LHCN-M2 (cell line): ENCODE data around the gene ATM. TPM values are rescaled to one million over a fixed set of nuclear protein-coding genes. Genes with fewer than 3 reads are reported as not detected.
"Not testable (repeated sequence)": the region's sequence is repeated elsewhere in the genome, so short reads cannot be mapped to it uniquely, and the experiment has no call there.

Experiments
- DNase-seq: peaks from one replicate; pipeline ENCODE4 v3.0.0-alpha.2; 2012; ENCODE audit warnings: low read depth
- total RNA-seq: library from RNA; depleted of rRNA; stranded (reverse); fragments of >200 nt; gene quantifications from 2 replicates; pipeline ENCODE4 v1.2.3, GENCODE V29; 2014

ATM gene
- total RNA-seq, 1 experiment from 2014 or later = 47.9 TPM

- no peak for DNase-seq
Measured at GRCh38 chr11:108220721-108221336, 2.0 kb upstream of the ATM start.

- DNase-seq = no peak
Measured at GRCh38 chr11:108221371-108221770, 1.5 kb upstream of the ATM start.

DNA sequence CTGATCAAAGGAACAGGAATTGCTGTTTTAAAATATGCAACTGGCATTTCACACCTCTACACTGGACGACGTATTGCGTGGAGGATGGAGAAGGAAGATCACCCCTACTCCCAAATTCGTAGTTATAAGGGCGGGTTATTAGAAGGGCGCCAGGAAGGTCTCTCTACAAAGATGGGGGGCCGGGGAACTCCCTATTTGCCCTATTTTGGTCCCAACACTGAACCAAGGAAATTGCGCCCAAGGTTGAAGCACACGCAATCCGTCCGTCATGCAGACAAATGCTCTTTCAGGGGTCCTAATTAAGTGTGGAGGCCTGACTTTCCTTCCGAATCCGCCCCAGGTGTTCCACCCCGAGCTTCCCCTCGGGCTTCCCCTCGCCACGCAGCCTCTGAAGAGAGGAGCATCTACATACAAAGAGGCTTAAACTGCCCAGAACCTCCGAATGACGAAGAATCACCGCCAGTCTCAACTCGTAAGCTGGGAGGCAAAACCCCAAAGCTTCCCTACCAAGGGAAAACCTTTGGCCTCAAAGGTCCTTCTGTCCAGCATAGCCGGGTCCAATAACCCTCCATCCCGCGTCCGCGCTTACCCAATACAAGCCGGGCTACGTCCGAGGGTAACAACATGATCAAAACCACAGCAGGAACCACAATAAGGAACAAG, 825 bp upstream of the ATM start:
- no peak for DNase-seq

GRCh38 chr11:108223348-108224149, 682 bp downstream of the ATM start:
- peak; percentile 19 for DNase-seq

GRCh38 chr11:108224366-108224765, 1.5 kb downstream of the ATM start:
- DNase-seq = no peak

DNA sequence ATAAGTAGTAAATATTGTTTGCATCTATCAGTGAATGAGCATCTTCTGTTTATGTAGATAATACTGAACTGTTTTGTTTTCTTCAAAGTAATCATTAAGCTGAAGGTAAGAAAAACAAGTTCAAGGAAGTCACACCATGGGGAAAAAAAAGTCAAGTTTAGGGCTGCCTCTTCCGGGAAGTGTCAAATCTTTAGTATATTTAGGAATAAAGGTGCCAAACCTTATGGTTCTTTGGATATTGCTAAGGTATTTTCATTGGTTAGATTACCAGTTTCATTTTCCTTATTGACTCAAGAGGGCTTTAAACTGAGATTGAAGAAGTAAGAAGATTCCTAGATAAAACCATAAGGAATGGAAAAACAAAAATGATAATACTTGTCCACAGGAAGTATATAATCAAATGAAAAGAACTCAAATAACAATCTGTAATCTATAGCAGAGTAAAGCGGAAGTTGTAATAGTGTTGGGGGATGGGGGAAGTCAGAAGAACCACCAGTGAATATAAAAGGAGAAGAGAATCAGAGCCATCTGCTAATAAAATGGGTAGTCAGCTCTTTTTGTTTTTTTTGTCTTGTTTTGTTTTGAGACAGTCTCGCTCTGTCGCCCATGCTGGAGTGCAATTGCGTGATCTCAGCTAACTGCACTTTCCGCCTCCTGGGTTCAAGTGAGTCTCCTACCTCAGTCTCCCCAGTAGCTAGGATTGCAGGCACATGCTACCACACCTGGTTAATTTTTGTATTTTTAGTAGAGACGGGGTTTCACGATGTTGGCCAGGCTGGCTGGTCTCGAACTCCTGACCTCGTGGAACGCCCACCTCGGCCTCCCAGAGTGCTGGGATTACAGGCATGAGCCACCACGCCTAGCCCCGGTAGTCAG, 2.3 kb downstream of the ATM start:
- DNase-seq = no peak

GRCh38 chr11:108226036-108226435, 3.2 kb downstream of the ATM start:
- no peak for DNase-seq

DNA sequence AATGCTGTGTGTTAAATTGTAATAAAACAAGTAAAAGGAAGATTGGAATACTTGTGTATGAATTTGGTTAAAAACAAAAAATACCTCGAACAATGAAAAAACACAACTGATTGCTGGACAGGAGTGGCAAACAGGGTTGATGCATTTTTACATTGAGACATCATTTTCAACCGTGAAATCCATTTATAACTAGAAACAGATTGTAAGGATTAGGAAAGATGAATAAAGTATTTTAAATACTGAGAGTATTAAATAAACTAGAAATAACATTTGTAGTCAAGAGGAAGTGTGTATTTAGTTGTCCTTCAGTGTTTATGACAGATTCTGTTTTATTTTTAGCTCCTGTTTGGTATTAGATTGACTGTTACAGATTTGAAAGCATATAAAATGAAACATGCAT, 5.4 kb downstream of the ATM start:
- DNase-seq = no peak

DNA sequence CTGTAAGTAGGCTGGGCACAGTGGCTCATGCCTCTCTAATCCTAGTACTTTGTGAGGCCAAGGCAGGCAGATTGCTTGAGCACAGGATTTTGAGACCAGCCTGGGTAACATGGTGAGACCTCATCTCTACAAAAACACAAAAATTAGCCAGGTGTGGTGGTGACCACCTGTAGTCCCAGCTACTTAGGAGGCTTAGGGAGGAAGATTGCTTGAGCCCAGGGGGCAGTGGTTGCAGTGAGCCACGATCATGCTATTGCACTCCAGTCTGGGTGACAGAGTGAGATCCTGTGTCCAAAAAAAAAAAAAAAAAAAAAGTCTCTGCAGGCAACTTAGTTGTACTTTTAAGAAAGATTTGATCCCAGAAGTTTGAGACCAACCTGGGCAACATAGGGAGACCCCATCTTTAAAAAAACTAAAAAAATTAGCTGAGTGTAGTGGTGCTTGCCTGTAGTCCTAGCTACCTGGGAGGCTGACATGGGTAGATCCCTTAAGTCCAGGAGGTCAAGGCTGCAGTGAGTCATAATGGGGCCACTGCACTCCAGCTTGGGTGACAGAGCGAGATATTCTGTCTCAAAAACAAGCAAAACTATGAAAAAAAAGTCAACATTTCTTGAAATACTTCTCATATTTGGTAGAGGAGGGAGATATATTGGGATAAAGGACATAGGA, 10.5 kb downstream of the ATM start:
- DNase-seq = no peak

- DNase-seq = no peak
Measured at GRCh38 chr11:108235192-108235591, 12.3 kb downstream of the ATM start.

DNA sequence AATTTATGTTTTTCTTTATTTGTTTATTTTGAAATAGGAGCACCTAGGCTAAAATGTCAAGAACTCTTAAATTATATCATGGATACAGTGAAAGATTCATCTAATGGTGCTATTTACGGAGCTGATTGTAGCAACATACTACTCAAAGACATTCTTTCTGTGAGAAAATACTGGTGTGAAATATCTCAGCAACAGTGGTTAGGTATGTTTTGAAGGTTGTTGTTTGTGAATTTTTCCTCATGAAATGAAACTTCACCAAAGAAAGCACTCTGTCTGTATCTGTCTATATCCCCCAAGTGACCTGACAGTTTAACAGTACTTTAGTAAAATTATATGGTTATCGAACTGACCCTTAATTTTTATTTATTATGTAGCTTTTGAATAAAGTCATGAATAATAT, 12.8 kb downstream of the ATM start:
- no peak for DNase-seq

DNA sequence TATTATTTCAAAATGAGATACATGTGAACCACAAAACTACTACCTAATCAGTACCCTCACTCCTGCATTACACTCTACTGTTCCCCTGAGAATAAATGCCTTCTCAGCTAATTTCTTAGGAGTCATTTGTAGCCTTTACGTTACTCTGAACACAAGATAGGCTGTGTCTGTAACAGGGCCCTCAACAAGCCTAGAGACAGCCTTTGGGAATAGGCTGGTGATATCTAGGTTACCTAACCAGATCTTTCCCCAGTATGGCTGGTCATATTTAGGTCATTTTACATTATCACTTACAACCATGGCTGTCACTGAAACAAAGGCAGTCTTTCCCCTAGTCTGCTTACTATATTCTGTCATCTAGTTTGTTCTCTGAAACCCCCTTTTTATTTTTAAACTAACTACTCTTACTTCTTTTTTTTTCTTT, 14.2 kb downstream of the ATM start:
- DNase-seq = no peak

- no peak for DNase-seq
Measured at GRCh38 chr11:108239076-108239475, 16.2 kb downstream of the ATM start.

- no peak for DNase-seq
Measured at GRCh38 chr11:108241330-108242037, 18.6 kb downstream of the ATM start.

DNA sequence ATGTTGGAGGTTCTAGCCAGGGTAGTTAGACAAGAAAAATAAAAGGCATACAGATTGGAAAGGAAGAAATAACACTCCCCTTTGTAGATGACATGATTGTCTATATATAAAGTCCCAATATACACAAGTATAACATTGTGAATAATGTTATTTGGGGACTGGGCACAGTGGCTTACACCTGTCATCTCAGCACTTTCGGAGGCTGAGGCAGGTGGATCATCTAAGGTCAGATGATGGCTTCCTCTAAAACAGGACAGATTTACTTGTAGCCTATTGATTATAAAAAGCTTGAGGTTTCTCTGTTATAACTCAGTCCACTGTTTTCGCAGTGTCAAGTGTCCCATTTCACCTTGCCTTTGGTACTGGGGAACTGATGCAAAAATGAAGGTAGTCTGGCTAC, 19.6 kb downstream of the ATM start:
- DNase-seq = no peak

DNA sequence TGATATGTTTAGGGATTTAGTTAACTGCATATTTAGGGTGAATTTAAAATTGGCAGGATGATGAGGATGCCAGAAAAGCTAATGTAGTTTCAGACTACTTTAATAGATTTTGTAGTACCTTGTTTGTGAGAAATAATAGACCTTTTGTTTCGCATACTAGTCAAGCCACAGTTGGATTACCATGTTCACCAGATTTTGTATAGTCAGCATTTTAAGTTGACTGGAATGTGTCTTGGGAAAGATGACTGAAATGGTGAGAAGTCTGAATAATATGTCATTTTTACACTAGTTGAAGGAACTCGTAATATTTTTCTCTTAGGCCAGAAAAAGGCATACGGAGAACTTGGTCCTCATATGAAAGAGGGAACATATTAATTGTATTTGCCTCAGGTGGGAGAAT, 23.4 kb downstream of the ATM start:
- DNase-seq = no peak

GRCh38 chr11:108246885-108247284, 24.0 kb downstream of the ATM start:
- DNase-seq = no peak

GRCh38 chr11:108253176-108253575, 30.3 kb downstream of the ATM start:
- DNase-seq = no peak

DNA sequence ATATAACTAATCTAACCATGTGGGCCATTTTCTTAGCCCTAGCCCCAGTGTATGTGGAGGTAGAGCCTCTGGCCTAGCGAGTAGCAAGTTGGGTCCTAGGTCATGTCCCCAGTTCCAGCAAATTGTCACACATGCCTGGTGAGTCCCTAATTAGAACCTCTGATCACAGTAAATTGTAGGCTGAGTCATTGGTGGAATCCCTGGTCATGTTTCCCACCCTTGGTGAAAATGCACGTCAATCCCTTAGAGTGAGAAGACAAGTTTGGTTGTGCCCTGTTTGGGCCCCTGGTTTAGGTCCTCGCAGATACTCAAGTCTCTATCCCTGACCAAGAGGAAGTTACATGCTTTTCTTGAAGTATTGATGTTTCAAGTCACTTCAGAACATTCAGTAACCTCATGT, 46.7 kb downstream of the ATM start:
- DNase-seq = no peak

GRCh38 chr11:108276985-108277616, 54.2 kb downstream of the ATM start:
- not testable (repeated sequence) for DNase-seq
